ENCODE results near the gene HELZ.
"Not testable (repeated sequence)": the region's sequence is repeated elsewhere in the genome, so short reads cannot be mapped to it uniquely, and the experiment has no call there.

Gene HELZ

DNA sequence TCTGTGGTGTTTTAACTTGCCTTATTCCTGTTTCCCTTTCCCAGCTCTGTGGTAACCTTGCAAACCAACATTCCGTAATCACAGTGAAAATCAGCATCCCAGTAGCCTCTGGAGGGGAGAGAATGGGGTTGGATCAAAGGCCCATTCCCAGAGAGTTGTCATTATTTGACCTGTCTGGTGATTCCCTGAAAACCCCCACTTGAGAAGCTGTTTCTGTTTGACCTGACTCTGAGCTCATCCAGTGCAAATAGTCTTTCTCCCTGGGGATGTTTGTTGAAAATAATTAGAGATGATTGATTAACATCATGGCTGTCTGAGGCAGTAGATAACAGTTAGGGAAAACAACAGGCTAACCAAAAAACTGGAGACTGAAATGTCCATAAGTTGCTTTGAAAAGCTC lies 197.6 kb downstream of the HELZ start:
- DNase-seq, result no peak

DNA sequence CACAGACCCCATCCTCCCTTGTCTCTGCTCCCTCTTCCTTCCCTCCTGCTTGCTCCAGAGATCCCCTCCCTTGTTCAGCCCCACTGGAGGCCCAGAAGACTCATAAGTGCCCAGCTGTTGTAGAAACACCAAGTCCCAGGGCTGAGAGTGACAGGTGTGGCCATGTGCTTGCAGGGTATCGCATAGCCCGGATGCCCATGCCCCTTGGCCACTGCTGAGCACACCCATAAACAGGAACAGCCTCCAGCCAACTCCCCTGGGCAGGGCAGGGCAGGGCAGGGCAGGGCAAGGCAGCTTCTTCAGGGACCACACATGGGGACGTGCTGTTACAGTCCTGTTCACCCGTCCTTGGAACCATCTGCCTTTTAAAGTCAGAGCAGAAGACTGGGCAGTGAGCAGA lies 198.6 kb downstream of the HELZ start:
- DNase-seq, result no peak

DNA sequence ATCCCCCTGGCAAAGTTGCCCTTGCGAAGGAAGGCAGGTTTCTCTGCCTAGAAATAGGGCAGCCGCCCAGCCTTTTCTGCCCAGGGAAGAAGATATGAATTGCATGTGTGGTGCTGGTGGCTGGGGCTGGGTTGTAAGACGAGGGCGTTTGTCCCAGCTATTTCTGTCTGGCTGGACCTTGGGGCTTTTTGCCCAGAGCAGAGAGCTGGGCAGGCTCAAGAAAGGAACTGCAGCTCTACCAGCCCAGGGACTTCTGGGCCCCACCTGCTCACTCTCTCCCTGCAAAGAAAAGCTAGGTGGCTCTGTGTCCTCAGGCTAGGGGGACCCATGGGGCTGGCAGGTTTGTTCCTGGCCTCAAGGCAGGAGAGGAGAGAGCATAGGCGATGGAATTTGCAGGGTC lies 200.1 kb downstream of the HELZ start:
- DNase-seq, result no peak

DNA sequence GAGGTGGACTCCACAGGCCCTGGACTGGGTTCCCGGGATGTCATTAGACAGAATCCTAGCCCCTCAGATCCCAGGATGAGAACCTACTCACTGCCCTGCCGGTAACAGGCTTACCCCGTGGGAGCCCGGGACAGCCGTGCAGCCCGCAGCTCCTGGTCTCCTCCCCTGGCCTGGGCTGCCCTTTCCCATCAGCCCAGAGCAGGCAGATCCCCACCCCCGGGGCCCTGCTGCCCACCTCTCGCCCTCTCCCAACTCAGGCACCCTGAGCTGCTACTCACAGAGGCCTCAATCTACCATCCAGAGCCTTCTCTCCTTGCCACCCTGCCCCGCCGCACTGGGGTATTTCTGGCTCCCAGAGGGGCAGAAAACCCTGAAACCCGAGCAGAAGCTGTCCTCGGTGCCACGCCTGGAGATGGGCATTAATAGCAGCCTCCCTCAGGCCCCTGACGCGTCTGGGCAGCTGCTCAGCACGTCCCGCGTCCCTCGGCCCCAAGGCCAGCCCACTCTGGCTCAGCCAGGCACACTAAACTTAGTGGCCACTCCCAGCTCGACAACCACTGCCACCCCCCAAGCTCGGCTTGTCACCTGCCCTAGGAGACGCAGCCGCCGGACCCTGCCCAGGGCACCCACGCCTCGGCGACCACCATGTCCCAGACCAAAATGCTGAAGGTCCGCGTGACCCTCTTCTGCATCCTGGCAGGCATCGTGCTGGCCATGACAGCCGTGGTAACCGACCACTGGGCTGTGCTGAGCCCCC lies 200.8 kb downstream of the HELZ start, which contains the start of gene CACNG1:
Gene CACNG1 (plus strand): TSS at position 539 of the 757 bp plus-strand sequence. CDS start 107 bp downstream, at position 646.
- DNase-seq, result no peak

DNA sequence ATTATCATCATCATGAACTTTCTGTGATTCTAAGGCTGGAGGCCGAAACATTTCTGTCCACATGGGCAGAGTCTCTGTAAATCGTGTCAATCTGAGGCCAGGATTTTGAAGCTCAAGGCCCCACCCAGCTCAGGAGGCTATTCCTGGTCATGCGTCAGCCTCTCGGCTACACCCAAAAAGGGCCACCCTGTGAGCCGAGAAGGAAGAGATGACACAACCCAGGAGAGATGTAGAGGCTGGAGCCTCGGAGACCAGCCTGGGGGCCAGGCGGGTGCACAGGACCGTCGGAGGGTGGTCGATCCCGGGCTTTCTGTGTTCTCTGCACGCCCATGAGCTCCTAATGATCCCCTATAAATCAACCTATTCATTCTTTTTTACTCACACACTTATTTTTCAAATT lies 201.7 kb downstream of the HELZ start:
- DNase-seq, result no peak

DNA sequence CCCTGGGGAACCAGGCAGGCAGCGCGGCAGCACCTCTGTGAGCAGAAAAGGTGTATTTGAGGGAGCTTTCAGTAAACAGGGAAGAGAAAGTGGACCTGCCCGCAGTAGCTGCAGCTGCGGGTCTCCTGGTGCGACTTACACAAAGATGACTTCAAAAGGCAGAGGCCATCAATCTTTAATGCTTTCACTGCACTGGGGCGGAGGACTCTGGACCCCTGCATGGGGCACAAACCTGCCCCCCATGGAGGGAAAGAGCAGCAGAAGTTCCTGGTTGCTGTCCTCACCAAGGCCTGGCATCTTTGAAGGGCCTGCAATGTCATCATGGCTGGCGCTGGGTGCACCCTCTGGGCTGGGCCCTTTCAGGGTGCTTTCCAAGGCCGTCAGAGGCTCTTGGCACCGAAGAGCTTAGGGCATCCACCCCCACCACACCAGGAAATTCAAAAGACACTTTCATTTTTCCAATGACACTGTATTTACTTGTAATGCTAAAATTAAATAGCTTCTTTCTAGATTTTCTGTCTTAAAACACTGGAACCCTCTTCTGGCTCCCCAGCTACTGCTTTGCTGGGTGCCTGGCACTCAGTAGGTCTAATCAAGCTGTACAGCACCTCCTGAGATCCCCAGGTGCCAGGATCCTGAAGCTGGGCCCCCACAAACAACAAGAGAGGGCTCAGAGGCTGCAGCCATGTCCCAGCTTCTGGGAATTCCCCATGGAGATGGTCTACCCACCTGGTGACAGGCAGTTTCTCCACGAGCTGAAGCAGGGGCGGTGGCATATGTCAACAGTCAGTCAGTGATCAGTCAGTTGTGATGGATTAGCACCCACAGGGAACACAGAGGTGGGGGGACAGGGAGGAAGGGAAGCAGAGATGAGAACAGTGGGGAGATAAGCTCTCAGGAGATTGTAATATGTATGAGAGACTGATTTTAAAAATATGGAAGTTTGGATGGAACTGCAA lies 202.8 kb downstream of the HELZ start:
- no peak for DNase-seq

DNA sequence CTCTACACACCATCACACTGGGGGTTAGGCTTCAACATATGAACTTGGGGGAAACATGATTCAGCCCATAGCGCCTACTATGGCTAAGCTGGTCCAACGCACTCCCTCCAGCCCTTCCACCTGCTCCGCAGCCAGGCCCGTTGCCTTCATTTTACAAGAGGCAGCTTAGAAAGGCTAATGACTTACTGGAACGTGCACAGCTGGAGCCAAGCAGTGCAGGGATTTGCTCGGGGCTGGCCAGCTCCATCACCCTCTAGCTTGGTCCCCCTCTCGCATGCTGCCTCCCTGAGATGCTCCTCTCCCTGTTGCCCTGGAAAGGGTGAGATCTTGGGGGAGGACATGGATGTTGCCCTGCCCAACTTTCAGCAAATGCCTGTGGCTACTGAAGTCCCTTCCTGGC lies 203.5 kb downstream of the HELZ start:
- no peak for DNase-seq

DNA sequence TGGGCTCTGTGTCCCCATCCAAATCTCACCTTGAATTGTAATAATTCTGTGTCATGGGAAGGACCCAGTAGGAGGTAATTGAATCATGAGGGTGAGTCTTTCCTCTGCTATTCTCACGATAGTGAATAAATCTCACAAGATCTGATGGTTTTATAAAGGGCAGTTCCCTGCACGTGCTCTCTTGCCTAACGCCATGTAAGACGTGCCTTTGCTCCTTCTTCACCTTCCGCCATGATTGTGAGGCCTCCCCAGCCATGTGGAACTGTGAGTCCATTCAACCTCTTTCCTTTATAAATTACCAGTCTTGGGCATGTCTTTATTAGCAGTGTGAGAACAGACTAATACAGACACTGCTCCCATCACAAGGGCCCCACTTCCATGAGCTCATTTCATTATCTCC lies 203.9 kb downstream of the HELZ start:
- DNase-seq, result not testable (repeated sequence)

DNA sequence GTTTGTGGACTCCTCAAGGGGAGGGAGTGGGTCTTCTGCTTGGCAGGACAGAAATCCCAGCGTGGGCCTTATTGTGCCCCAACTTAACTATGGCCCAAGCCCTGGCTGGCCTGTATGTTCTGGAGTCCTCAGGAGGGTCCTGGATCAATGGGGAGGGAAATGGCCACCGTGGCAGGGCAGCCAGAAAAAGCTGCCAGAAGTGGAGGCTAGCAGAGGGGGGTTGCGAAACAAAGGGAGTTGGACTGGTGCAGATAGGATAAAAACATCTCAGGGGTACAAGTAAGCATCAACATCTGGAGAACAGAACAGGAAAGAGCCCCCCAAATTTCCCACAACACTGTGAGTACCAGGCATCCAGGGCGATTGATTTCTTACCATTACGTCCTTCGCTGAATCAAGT lies 204.3 kb downstream of the HELZ start:
- DNase-seq, result no peak

DNA sequence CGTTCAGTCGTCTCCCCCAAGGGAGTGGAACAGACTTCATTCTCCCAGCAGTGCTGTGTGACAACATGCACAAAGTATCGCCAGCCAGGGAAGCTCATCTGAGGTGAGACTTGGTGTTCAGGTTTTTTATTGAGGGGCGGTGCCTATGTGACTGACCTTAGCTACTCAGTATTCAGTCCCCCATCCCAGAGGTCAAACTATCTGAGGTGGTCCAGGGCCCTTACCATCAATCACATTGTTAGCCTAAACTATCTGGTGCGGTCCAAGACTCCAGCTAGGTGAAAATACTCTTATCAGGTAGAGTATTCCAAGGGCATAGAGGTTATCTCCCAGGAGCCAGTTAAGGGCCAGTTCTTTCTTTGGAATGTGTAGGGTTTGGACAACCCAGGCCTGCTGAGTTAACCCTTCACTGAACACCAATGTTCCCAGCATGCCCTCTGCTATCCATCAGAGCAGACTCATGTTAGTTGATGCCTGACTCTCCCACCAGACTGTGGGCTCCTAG lies 206.1 kb downstream of the HELZ start:
- no peak for DNase-seq

DNA sequence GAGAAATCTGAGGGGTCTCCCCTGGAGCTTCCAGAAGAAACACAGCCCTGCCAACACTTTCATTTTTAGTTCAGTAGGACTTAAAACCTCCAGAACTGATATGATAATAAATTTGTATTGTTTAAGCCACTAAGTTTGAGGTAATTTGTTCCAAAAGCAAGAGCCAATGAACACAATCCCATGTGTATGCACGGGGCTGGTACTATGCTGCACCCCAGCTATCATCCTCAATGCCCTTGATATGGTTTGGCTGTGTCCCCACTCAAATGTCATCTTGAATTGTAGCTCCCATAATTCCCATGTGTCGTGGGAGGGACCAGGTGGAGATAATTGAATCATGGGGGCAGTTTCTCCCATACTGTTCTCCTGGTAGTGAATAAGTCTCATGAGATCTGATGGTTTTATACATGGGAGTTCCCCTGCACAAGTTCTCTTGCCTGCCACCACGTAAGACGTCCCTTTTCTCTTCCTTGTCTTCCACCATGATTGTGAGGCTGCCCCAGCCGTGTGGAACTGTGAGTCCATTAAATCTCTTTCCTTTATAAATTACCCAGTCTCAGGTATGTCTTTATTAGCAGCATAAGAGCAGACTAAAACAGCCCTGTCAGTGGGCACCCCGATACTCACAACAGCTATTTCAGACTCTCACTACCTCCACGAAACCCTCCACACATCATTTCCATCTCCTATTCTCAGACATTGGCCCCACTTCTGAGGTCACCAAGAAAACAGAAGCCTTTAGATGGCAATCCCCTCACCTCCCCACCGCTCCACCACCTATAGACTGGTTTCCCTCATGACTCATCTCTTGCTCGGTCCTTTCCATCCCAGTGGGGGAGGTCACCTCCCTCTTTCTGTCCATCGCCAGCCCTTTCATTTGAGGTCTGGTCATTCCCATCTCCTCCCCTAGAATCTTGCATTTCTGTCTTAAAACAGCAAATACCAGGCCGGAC lies 209.6 kb downstream of the HELZ start:
- DNase-seq, result no peak

DNA sequence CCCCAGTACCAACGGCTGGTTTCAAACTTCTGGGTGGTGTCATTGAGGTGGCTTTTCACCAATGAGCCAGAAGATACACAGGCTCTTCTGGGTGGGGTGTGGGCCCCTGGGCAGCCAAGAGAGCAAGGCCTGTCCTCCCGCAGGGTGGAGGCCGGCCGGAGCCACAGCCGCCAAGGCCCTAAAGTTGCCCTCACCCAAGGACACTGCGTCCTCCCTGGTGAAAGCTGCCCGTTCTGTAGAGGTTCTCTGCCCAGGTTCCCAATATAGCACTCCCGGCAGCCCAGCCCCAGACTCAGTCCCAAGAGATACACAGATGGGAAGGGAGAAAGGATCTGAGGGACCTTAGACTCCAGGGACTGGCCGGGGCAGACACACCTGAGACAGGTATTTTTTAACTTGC lies 211.4 kb downstream of the HELZ start:
- DNase-seq, result no peak

DNA sequence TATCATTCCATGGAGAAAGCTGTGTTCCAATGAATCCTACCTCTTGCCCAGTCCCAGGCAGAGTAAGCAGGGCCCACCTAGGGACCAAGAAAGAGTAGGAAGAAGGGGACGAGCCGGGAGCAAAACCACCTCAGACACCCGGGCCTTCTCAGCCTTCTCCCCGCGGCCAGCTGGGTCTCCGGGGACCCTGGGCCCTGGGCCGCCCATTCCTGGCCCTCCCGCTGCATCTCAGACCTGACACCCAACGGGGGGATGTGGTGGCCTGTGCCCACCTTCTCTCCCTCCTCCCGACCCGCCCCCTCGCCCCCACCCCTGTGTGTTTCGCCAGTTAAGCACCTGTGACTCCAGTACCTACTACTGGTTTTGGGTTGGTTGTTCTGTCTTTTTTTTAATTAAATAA lies 212.0 kb downstream of the HELZ start:
- no peak for DNase-seq

DNA sequence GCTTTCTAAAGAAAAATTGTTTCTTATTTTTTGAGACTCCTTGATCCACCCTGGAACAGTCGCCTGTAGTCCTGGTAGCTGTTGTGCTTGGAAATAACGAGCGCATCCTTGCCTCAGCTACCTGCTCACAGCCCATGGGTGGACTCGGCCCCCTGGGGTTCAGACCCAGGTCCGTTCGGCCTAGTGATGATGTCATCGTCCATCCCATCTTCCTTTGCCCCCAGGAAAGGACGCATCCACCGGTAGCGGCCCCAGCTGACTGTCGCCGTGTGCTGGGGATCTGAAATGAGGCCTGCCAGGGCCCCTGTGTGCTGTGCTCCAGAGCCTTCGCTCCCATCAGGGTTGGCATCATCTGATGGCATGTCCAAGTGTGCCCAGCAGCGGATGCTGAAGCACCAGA lies 212.6 kb downstream of the HELZ start:
- no peak for DNase-seq

DNA sequence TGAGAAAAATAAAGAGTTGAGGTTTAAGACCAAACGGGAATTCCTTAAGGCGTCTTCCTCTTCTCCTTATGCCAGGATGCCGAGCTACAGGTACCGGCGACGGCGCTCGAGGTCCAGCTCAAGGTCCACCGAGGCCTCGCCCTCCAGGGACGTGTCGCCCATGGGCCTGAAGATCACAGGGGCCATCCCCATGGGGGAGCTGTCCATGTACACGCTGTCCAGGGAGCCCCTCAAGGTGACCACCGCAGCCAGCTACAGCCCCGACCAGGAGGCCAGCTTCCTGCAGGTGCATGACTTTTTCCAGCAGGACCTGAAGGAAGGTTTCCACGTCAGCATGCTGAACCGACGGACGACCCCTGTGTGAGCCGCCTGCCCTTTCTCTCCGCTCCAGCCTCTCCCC lies 214.4 kb downstream of the HELZ start:
- no peak for DNase-seq

DNA sequence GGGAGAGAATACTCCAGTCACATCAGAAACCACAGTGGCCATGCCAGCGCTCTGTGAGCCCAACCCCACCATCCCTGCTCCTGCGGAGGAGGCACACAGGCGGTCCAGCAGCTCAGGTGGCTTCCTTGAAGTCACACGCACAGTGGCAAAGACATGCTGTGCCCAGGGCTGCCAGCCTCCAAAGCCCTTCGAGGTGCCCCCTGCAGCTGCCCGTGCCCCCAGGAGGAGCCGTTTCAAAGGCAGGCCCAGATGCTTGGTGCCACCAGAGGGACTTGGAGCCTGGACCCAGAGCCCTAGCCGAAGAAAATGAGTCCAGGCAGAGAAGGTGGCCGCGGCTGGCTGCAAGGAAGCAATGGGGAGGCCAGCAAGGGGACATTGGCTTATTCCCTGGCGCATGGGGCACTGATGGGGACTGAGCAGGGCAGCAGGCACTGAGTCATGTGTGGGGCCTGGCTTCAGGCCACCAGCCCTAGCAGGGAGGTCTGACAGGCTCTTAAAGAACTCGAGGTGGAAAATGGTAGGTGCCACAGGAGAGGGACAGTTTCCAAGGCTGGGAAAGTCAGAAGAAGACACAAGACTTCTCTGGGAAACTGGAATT lies 217.9 kb downstream of the HELZ start:
- no peak for DNase-seq

DNA sequence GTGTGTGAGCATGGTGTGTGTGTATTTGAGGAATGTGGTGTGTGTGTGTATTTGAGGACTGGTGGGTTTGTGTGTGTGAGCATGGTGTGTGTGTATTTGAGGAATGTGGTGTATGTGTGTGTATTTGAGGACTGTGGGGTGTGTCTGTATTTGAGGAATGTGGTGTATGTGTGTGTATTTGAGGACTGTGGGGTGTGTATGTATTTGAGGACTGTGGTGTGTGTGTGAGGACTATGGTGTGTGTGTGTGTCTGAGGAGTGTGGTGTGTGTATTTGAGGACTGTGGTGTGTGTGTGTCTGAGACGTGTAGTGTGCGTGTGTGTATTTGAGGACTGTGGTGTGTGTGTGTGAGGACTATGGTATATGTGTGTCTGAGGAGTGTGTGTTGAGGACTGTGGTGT lies 218.7 kb downstream of the HELZ start:
- no peak for DNase-seq

DNA sequence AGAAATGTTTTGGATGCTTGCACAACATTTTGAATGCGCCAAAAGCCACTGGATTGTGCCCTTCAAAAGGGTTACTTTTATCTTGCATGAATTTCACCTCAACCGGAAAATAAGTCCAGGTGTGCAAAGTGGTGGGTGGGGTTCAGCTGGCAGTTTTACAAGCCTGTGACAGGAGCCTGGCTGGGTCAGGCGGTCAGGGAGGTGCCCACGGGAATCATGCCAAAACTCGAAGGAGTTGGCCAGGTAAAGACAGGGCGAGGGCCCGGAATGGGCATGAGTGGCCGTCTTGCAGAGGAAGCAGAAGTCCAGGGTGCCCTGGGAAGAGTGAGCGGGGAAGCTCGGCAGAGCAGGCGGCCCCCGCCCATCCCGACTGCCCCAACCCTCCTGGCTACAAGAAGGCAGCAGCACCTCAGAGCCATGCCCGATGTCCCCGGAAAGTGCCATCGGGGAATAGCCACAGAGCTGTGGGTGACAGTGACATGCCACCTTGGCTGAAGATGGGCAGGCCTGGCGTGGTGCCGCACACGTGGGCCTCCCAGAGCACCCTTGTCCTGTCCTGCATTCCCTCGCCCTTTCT lies 219.7 kb downstream of the HELZ start:
- no peak for DNase-seq

DNA sequence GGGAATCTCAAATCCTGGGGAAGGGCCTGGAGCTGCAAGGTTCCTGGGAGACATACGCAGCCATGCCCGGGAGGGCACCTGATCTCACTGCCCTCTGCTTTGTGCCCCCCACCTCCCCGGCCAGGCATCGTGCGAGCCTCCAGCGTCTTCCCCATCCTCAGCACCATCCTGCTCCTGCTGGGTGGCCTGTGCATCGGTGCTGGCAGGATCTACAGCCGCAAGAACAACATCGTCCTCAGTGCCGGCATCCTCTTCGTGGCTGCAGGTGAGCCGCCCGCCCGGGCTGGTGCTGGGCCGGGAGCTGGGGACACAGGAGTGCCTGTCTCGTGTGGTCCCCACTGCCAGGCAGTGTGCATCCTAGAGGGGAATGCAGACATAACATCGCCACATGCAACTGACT lies 220.3 kb downstream of the HELZ start:
- DNase-seq, result no peak

DNA sequence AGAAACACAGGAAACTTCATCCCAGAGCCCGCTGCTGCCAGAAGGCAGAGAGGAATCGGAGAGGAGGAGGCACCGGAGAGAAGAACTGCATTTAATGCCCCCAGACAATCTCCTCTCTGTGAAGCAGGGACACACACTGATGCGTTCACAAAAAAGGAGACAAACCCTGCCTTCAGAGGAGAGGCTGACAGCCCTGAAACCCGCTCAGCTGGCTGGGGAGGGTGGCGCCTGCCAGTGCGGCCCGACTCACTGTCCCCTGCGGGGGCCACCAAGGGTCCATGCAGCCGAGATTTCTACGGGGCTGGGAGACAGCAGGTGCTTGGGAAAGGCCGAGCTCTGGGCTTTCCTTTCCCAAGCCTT lies 222.6 kb downstream of the HELZ start:
- no peak for DNase-seq

DNA sequence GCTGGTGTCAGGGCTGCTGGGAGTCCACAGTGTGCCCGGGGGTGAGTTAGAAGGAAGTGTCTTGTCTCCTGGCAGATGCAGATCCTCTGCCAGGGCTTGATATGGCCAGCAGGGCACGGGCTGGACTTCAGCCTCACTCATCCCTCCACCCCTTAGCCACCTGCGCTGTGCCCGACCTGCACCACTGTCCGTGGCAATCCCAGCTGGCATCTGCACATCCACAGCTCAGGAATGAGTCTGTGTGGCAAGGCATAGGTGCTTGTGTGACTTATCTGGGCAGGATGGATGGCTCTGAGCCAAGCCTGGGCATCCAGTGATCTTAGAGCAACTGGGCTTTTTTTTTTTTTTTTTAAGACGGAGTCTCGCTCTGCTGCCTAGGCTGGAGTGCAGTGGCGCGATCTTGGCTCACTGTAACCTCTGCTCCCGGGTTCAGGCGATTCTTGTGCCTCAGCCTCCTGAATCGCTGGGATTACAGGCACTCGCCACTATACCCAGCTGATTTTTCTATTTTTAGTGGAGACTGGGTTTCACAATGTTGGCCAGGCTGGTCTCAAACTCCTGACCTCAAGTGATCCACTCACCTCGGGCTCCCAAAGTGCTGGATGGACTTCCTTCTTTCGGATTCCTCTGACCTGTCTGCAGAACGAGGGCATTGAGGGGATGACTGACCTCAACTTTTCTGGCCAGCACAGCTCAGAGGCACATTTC lies 223.1 kb downstream of the HELZ start:
- no peak for DNase-seq

Measured in NCI-H1105 (cell line).